ENCODE results near the gene AEBP1.

DNA sequence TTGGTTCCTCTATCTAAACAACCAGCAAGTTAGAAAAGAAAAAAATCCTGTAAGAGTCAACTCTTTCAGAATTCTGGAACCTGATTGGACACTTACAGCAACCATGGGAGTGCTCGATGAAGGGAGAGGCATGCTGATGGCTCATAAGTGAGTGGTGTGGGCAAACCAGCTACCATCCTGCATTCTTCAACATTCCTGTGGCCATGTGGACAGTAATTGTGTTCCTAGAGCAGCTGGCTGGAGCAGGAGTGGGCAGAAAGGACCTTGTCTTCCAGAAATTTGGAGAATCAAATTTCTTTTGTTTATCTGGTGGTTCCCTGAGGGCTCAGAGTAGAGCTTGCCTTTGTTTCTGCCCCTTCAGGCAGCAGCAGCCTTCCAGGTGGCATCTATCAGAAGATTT lies 59.4 kb downstream of the AEBP1 start:
- no peak for TF ChIP-seq GATA3 (IDR thresholded peaks at IDR 0.05; ENCODE audit: low read depth, low read length)
- TF ChIP-seq GATA2 (IDR thresholded peaks at IDR 0.05; ENCODE audit: low read depth, low read length): no peak

All from SH-SY5Y (cell line).